Gastrocnemius medialis (tissue), 4 donors: ENCODE results near the gene MAML2. TPM values are rescaled to one million over a fixed set of nuclear protein-coding genes. Genes with fewer than 3 reads are reported as not detected.

Experiments
- ATAC-seq, 2 donors: fragments of 150-250 bp; one replicate each; pipeline ENCODE4 v1.9.1; 2016
- DNase-seq, 2 donors: peaks; one replicate each; pipeline ENCODE4 v3.0.0-alpha.2; 2019
- H3K27ac ChIP-seq, 4 donors: fragments of 200-600 bp; sonication (generic); 1 replicate in 1 of 4; 2 replicates in 3 of 4; pipeline ENCODE4 v1.5.1; 2016 to 2018; ENCODE audit warnings: mild to moderate bottlenecking in 2 of 4, moderate library complexity in 1 of 4
- H3K27me3 ChIP-seq, 3 donors: fragments of 200-600 bp; sonication (generic) in 2 of 3; 1 replicate in 1 of 3; 2 replicates in 2 of 3; pipeline versions ENCODE4 v1.5.1 to v1.6.0; 2016 to 2019; ENCODE audit warnings: mild to moderate bottlenecking in 1 of 3, moderate library complexity in 1 of 3
- H3K36me3 ChIP-seq, 2 donors: fragments of 200-600 bp; sonication (generic) in 1 of 2; one replicate each; pipeline ENCODE4 v1.5.1; 2017 to 2018
- H3K4me1 ChIP-seq, 2 donors: fragments of 200-600 bp; sonication (generic) in 1 of 2; one replicate each; pipeline ENCODE4 v1.5.1; 2016 to 2017; ENCODE audit warnings: mild to moderate bottlenecking in 2 of 2
- H3K4me3 ChIP-seq, 4 donors: fragments of 200-600 bp; sonication (generic) in 3 of 4; 1 replicate in 1 of 4; 2 replicates in 3 of 4; pipeline ENCODE4 v1.5.1; 2016 to 2019; ENCODE audit warnings: mild to moderate bottlenecking in 2 of 4
- H3K9me3 ChIP-seq, 3 donors: fragments of 200-600 bp; sonication (generic) in 2 of 3; 1 replicate in 1 of 3; 2 replicates in 2 of 3; pipeline ENCODE4 v1.5.1; 2016 to 2019
- CTCF ChIP-seq, 5 experiments: fragments of 450-650 bp in 3 of 5; fragments of 200-600 bp in 2 of 5; sonication (generic) in 2 of 5; IDR thresholded peaks in 4 of 5; conservative IDR thresholded peaks in 1 of 5; 1 replicate in 4 of 5; 2 replicates in 1 of 5; pipeline ENCODE4 v1.5.1; 2016 to 2019; ENCODE audit warnings: antibody characterized with exemption in 5 of 5, mild to moderate bottlenecking in 3 of 5, moderate library complexity in 3 of 5
- POLR2A ChIP-seq, 2 donors: fragments of 450-650 bp; IDR thresholded peaks; one replicate each; pipeline ENCODE4 v1.6.1; 2017; ENCODE audit warnings: antibody characterized with exemption in 2 of 2, mild to moderate bottlenecking in 2 of 2, moderate library complexity in 2 of 2
- in situ Hi-C, 4 donors: fragments of 200-750 bp; cut with MboI; loops; one replicate each; pipeline versions ENCODE4 v1.15.0 to v1.8.0; 2017; ENCODE audit warnings: low sequenced_read_pairs in 4 of 4
- intact Hi-C: fragments of 100-400 bp; cut with DNase I; formaldehyde crosslinking; loops from one replicate; pipeline ENCODE4 v1.15.1; 2023; ENCODE audit warnings: low total_unique reads
- total RNA-seq, 4 donors: library from RNA; depleted of rRNA; stranded (reverse); fragments of >200 nt; gene quantifications; one replicate each; pipeline versions ENCODE4 v1.1.0 to v1.2.3, GENCODE V29; 2016

Gene MAML2
- total RNA-seq, 4 donors from 2014 or later: 4.1 to 6.3 (median 4.8) TPM

GRCh38 chr11:95985174-95985808 is 357.7 kb downstream of the MAML2 start:
- H3K27ac ChIP-seq: no peak overlapping the region
- no peaks in the 10 kb centered on the region for H3K27me3 ChIP-seq
- H3K9me3 ChIP-seq: no peaks in the 10 kb centered on the region
- no peak overlapping the region for H3K4me3 ChIP-seq
- ATAC-seq: no peak
- H3K36me3 ChIP-seq: no peaks in the 10 kb centered on the region
- TF ChIP-seq CTCF (IDR thresholded peaks at IDR 0.05 in 4 of 5, conservative IDR thresholded peaks at IDR 0.05 in 1 of 5) (no peak), POLR2A (IDR thresholded peaks at IDR 0.05) (no peak)
- in situ Hi-C loops: no loop called here
- DNase-seq: no peak
- intact Hi-C loops: no loop called here
- no peaks in the 10 kb centered on the region for H3K4me1 ChIP-seq

DNA sequence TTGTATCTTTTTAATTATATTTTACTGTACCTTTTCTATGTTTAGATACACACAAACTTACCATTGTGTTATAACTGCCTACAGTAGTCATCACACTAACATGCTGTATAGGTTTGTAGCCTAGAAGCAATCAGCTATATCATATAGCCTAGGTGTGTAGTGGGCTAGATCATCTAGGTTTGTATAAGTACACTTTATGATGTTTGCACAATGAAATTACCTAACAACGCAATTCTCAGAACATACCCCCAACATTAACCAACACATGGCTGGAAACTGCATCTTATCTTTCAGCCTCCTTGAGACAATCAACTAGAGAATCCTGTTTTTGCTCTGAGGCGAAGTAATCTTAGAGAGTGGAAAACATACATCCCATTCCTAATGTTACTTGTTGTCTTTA is 358.9 kb downstream of the MAML2 start:
- ATAC-seq (no peak), DNase-seq (no peak)
- Histone ChIP-seq H3K27ac (no peak overlapping the region), H3K9me3 (no peaks in the 10 kb centered on the region), H3K4me3 (no peak overlapping the region), H3K4me1 (no peaks in the 10 kb centered on the region), H3K36me3 (no peaks in the 10 kb centered on the region), H3K27me3 (no peaks in the 10 kb centered on the region)
- intact Hi-C loops (no loop called here), in situ Hi-C loops (no loop called here)
- no peak for TF ChIP-seq CTCF (IDR thresholded peaks at IDR 0.05 in 4 of 5, conservative IDR thresholded peaks at IDR 0.05 in 1 of 5)
- TF ChIP-seq POLR2A (IDR thresholded peaks at IDR 0.05): no peak

DNA sequence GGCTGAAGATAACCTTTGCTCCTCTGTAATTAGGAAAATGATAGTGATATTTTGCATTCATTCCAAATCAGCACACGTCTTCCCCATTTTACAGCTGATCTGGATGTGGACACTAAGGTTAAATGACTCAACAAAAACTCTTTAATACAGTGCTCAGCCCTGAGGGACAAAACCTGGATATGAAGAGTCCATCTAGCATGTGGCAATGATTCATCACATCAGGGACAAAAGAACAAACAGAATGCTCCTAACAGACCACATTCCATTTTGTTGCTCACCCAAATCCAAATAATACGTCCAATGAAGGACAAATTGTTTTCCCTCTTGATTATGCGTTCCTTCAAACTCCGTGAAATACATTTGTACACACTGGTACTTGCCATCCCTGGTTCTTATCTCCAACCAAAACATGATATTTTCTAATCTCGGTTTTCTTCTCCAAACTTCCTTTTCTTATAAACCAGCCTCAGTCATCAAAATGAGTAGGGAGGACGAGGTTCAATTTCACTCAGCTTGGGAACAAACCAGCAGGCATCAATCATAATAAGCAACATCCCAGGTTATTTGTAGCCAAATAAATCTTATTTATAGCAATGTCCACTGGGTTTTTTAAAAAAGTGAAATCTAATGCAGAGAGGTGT is 365.3 kb downstream of the MAML2 start:
- no peaks in the 10 kb centered on the region for H3K36me3 ChIP-seq
- TF ChIP-seq CTCF (IDR thresholded peaks at IDR 0.05 in 4 of 5, conservative IDR thresholded peaks at IDR 0.05 in 1 of 5) (no peak), POLR2A (IDR thresholded peaks at IDR 0.05) (no peak)
- no peaks in the 10 kb centered on the region for H3K27me3 ChIP-seq
- ATAC-seq: no peak
- no peak overlapping the region for H3K4me3 ChIP-seq
- DNase-seq: no peak
- intact Hi-C loops: no loop called here
- H3K9me3 ChIP-seq: no peaks in the 10 kb centered on the region
- no peak overlapping the region for H3K27ac ChIP-seq
- H3K4me1 ChIP-seq: no peaks in the 10 kb centered on the region
- in situ Hi-C loops: no loop called here

DNA sequence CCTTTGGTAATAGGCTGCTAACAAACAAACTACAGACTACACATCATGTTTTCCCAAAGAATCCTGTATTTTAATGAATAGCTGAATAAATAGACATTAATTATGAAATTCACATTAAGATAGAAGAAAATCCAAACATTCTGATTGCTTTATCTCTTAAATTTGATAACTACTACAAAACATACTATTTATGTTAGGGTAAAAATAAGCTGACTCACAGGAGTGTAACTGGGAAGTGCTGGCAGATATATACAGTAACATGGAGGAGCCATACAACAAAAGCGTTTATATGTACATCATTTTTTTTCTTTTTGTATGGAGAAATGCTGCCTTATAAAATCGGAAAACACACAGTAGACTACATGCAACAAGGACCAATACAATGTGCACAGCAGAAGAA is 366.4 kb downstream of the MAML2 start:
- intact Hi-C loops: no loop called here
- Histone ChIP-seq H3K4me3 (no peak overlapping the region), H3K27me3 (no peaks in the 10 kb centered on the region), H3K27ac (no peak overlapping the region), H3K4me1 (no peaks in the 10 kb centered on the region), H3K36me3 (no peaks in the 10 kb centered on the region), H3K9me3 (no peaks in the 10 kb centered on the region)
- no peak for DNase-seq
- ATAC-seq: no peak
- in situ Hi-C loops: no loop called here
- TF ChIP-seq POLR2A (IDR thresholded peaks at IDR 0.05): no peak
- TF ChIP-seq CTCF (IDR thresholded peaks at IDR 0.05 in 4 of 5, conservative IDR thresholded peaks at IDR 0.05 in 1 of 5): no peak
